BLaER1 (cell line): ENCODE data around the gene C9.
"Not testable (repeated sequence)": the region's sequence is repeated elsewhere in the genome, so short reads cannot be mapped to it uniquely, and the experiment has no call there.

Experiments used
- H3K27ac ChIP-seq: shearing (Covaris generic); formaldehyde crosslinking; 2 replicates; pipeline ENCODE4 v1.8.1; 2022
- H3K27me3 ChIP-seq: shearing (Covaris generic); formaldehyde crosslinking; 2 replicates; pipeline ENCODE4 v1.8.1; 2022
- H3K36me3 ChIP-seq: shearing (Covaris generic); formaldehyde crosslinking; 2 replicates; pipeline ENCODE4 v1.8.1; 2022
- H3K4me1 ChIP-seq: shearing (Covaris generic); formaldehyde crosslinking; 2 replicates; pipeline ENCODE4 v1.8.1; 2022
- H3K4me2 ChIP-seq: shearing (Covaris generic); formaldehyde crosslinking; 2 replicates; pipeline ENCODE4 v1.8.1; 2022
- H3K4me3 ChIP-seq: shearing (Covaris generic); formaldehyde crosslinking; 2 replicates; pipeline ENCODE4 v1.8.1; 2022
- H3K9ac ChIP-seq: shearing (Covaris generic); formaldehyde crosslinking; 2 replicates; pipeline ENCODE4 v1.8.1; 2022
- H3K9me3 ChIP-seq: shearing (Covaris generic); formaldehyde crosslinking; 2 replicates; pipeline ENCODE4 v1.8.1; 2022
- H4K20me1 ChIP-seq: shearing (Covaris generic); formaldehyde crosslinking; 2 replicates; pipeline ENCODE4 v1.8.1; 2022
- Cebpa-rat ChIP-seq: shearing (Covaris generic); IDR thresholded peaks from 2 replicates; pipeline ENCODE4 v1.8.1; 2022

The C9 gene

GRCh38 chr5:39364367-39364766 lies at the start of gene C9:
Gene C9, minus strand, starts transcription at chr5:39364495. Its CDS starts 31 bp downstream, at chr5:39364464.
- H3K4me3 ChIP-seq, result no peak within 1 kb of the TSS
- H3K9me3 ChIP-seq, result no peaks in the 10 kb centered on the region
- no peaks in the 10 kb centered on the region for H4K20me1 ChIP-seq
- no peak within 1 kb of the TSS for H3K4me2 ChIP-seq
- no peak for TF ChIP-seq Cebpa-rat
- no peak within 1 kb of the TSS for H3K27ac ChIP-seq
- no peaks in the 10 kb centered on the region for H3K36me3 ChIP-seq
- no peaks in the 10 kb centered on the region for H3K27me3 ChIP-seq
- no peak within 1 kb of the TSS for H3K9ac ChIP-seq
- H3K4me1 ChIP-seq, result no peaks in the 10 kb centered on the region

DNA sequence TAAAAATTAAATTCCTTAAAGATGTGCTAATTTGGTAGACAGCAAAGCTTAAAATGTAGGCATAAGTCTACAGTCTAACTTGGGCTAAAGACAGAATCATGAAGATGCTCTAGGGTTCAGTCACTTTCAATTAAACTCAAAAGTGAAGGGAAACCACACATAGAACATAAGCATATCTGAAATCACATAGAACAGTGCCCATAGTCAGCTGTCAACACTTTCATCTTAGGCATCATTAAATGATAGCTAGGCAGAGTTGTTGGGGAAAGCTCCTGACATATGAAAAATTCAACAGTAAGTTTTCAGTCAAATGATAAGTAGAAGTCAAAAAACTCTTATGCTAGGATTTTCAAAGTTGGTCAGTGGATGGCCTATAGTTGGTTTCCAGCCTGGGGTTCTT lies 49.5 kb upstream of the C9 start:
- TF ChIP-seq Cebpa-rat, result no peak
- no peak overlapping the region for H3K4me3 ChIP-seq
- H3K4me1 ChIP-seq, result no peaks in the 10 kb centered on the region
- H3K4me2 ChIP-seq, result no peak overlapping the region
- H3K27me3 ChIP-seq, result no peaks in the 10 kb centered on the region
- no peak overlapping the region for H3K9ac ChIP-seq
- H3K9me3 ChIP-seq, result no peaks in the 10 kb centered on the region
- H4K20me1 ChIP-seq, result no peaks in the 10 kb centered on the region
- H3K36me3 ChIP-seq, result no peaks in the 10 kb centered on the region; the same call in 1 of the 2 replicates
- H3K27ac ChIP-seq, result no peak overlapping the region

GRCh38 chr5:39412721-39413394 lies 48.6 kb upstream of the C9 start:
- H3K4me2 ChIP-seq, result no peak overlapping the region
- TF ChIP-seq Cebpa-rat, result no peak
- H3K27me3 ChIP-seq, result no peaks in the 10 kb centered on the region
- no peak overlapping the region for H3K4me3 ChIP-seq
- H3K36me3 ChIP-seq, result no peaks in the 10 kb centered on the region; the same call in 1 of the 2 replicates
- H3K9me3 ChIP-seq, result no peaks in the 10 kb centered on the region
- no peaks in the 10 kb centered on the region for H4K20me1 ChIP-seq
- H3K9ac ChIP-seq, result no peak overlapping the region
- no peak overlapping the region for H3K27ac ChIP-seq
- H3K4me1 ChIP-seq, result no peaks in the 10 kb centered on the region

DNA sequence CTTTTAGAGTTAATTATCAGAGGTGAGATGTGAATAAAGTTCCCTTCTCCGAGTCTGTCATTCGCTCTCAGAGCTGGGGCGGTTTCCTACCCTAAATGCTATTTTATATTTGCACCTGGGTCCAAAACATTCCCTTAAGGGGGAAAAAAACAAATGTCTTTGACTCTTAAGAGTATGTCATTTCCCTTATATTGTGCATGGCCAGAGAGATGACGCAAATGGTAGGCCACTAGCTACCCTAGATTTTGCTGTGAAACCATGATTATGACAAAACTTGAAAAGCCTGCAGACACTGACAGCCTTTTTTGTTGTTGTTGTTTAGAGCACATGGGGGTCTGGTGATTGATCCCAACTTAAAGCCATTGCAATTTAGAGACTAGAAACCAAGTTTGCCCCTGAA lies 47.7 kb upstream of the C9 start:
- Histone ChIP-seq H3K9ac (no peak overlapping the region), H4K20me1 (no peaks in the 10 kb centered on the region), H3K9me3 (no peaks in the 10 kb centered on the region), H3K4me3 (no peak overlapping the region), H3K4me2 (no peak overlapping the region), H3K36me3 (no peaks in the 10 kb centered on the region), H3K4me1 (no peaks in the 10 kb centered on the region), H3K27me3 (no peaks in the 10 kb centered on the region), H3K27ac (no peak overlapping the region)
- no peak for TF ChIP-seq Cebpa-rat

DNA sequence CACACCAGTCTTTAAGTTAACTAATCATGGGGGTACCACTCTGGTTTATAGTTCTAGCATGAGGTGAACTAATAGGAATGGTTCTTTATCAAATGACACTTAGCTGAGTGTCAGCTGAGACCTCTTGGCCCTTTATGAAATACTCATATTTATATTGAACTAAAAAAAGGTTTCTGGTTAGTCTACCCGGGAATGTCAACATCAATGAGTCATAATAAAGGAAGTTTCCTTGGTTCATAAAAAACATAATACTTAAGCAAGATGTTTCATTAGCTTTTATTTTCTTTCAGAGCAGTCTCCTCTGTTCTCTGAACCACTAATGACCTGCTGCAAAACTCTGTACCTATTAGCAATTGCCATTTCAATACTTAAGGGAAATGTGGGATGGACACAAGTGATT lies 46.8 kb upstream of the C9 start:
- Histone ChIP-seq H3K27ac (no peak overlapping the region), H3K27me3 (no peaks in the 10 kb centered on the region), H3K4me2 (no peak overlapping the region), H3K9me3 (no peaks in the 10 kb centered on the region), H3K9ac (no peak overlapping the region), H3K4me1 (no peaks in the 10 kb centered on the region), H4K20me1 (no peaks in the 10 kb centered on the region), H3K4me3 (no peak overlapping the region), H3K36me3 (no peaks in the 10 kb centered on the region)
- TF ChIP-seq Cebpa-rat, result no peak

- no peaks in the 10 kb centered on the region for H3K36me3 ChIP-seq
- no peak overlapping the region for H3K27ac ChIP-seq
- H3K27me3 ChIP-seq, result no peaks in the 10 kb centered on the region
- no peaks in the 10 kb centered on the region for H3K9me3 ChIP-seq
- no peaks in the 10 kb centered on the region for H4K20me1 ChIP-seq
- no peak overlapping the region for H3K4me3 ChIP-seq
- H3K4me2 ChIP-seq, result no peak overlapping the region
- H3K4me1 ChIP-seq, result no peaks in the 10 kb centered on the region
- no peak for TF ChIP-seq Cebpa-rat
- H3K9ac ChIP-seq, result no peak overlapping the region
These were observed 44.7 kb upstream of the C9 start for GRCh38 chr5:39409033-39409432.

- no peaks in the 10 kb centered on the region for H3K9me3 ChIP-seq
- no peak overlapping the region for H3K27ac ChIP-seq
- no peak for TF ChIP-seq Cebpa-rat
- no peak overlapping the region for H3K4me3 ChIP-seq
- no peak overlapping the region for H3K9ac ChIP-seq
- no peaks in the 10 kb centered on the region for H3K36me3 ChIP-seq
- no peak overlapping the region for H3K4me2 ChIP-seq
- H3K27me3 ChIP-seq, result no peaks in the 10 kb centered on the region
- H3K4me1 ChIP-seq, result no peaks in the 10 kb centered on the region
- H4K20me1 ChIP-seq, result no peaks in the 10 kb centered on the region
These were observed 41.0 kb upstream of the C9 start for GRCh38 chr5:39405083-39405843.

GRCh38 chr5:39403761-39404160 lies 39.5 kb upstream of the C9 start:
- H3K4me1 ChIP-seq, H4K20me1 ChIP-seq, H3K27ac ChIP-seq, H3K4me3 ChIP-seq, H3K4me2 ChIP-seq, H3K27me3 ChIP-seq, H3K9ac ChIP-seq, H3K36me3 ChIP-seq, H3K9me3 ChIP-seq: not testable (repeated sequence)

GRCh38 chr5:39402140-39402539 lies 37.8 kb upstream of the C9 start:
- not testable (repeated sequence) for H3K9ac ChIP-seq, H4K20me1 ChIP-seq, H3K27me3 ChIP-seq, H3K36me3 ChIP-seq, H3K4me1 ChIP-seq, H3K27ac ChIP-seq, H3K9me3 ChIP-seq, H3K4me3 ChIP-seq, H3K4me2 ChIP-seq

GRCh38 chr5:39400713-39401578 lies 36.7 kb upstream of the C9 start:
- Histone ChIP-seq H3K36me3 (no peaks in the 10 kb centered on the region), H3K9me3 (no peaks in the 10 kb centered on the region), H3K27me3 (no peaks in the 10 kb centered on the region), H3K4me3 (no peak overlapping the region), H3K4me2 (no peak overlapping the region), H4K20me1 (no peaks in the 10 kb centered on the region), H3K27ac (no peak overlapping the region), H3K9ac (no peak overlapping the region), H3K4me1 (peaks cover 8% of the 10 kb centered on the region)
- TF ChIP-seq Cebpa-rat, result no peak
